Measurements from ENCODE around the gene IRF3. TPM values are rescaled to one million over a fixed set of nuclear protein-coding genes. Genes with fewer than 3 reads are reported as not detected.
A peak's percentile ranks its signal among the peaks of the same experiment; 100 is the strongest.

The IRF3 gene
- total and polyA plus RNA-seq, 4 donors: 52.8 to 97.3 (median 81.5) TPM

DNA sequence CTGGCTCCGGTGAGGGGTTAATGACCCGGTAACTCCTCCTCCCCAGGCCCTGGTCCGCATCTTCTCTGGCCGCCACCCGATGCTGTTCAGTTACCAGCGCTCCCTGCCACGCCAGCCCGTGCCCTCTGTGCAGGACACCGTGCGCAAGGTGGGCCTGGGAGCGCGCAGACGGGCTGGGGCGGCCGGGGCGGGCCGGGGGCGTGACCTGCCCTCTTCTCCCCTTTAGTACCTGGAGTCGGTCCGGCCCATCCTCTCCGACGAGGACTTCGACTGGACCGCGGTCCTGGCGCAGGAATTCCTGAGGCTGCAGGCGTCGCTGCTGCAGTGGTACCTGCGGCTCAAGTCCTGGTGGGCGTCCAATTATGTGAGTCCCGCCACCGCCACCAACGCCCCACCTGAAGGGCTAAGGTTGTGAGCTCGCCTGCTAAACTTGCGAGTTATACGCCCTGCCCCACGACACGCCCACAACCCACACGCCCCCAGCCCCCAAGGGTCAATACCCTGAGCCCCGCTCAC, 35.7 kb upstream of the IRF3 start:
- Histone ChIP-seq H3K9ac (ENCODE audit: insufficient read depth in 1 of 2, low read length in 2 of 2) (no peak overlapping the region), H3K4me1 (ENCODE audit: control insufficient read depth in 5 of 5, insufficient read depth in 5 of 5, low read length in 5 of 5) (no peaks in the 10 kb centered on the region), H3K27ac (ENCODE audit: low read depth in 1 of 2, low read length in 1 of 2) (no peak overlapping the region), H3K4me3 (no peak overlapping the region), H3K27me3 (ENCODE audit: control insufficient read depth in 3 of 3, insufficient read depth in 3 of 3, low read length in 2 of 3) (no peaks in the 10 kb centered on the region), H3K36me3 (ENCODE audit: control insufficient read depth in 4 of 4, insufficient read depth in 4 of 4, low read length in 4 of 4) (peaks cover 0 to 5% (median 2%) of the 10 kb centered on the region in 4 donors), H3K9me3 (ENCODE audit: control insufficient read depth in 4 of 4, insufficient read depth in 3 of 4, low read length in 3 of 4) (no peaks in the 10 kb centered on the region)
- DNase-seq (peak in 1 of 3 donors; percentile 12), ATAC-seq (ENCODE audit: insufficient read depth, low FRiP score) (no peak)
- TF ChIP-seq, protein P1, sequence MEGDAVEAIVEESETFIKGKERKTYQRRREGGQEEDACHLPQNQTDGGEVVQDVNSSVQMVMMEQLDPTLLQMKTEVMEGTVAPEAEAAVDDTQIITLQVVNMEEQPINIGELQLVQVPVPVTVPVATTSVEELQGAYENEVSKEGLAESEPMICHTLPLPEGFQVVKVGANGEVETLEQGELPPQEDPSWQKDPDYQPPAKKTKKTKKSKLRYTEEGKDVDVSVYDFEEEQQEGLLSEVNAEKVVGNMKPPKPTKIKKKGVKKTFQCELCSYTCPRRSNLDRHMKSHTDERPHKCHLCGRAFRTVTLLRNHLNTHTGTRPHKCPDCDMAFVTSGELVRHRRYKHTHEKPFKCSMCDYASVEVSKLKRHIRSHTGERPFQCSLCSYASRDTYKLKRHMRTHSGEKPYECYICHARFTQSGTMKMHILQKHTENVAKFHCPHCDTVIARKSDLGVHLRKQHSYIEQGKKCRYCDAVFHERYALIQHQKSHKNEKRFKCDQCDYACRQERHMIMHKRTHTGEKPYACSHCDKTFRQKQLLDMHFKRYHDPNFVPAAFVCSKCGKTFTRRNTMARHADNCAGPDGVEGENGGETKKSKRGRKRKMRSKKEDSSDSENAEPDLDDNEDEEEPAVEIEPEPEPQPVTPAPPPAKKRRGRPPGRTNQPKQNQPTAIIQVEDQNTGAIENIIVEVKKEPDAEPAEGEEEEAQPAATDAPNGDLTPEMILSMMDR (IDR thresholded peaks at IDR 0.05; ENCODE audit: control extremely low read depth, extremely low read depth): no peak
- 58 to 69% methylated on average over 37 to 40 of the region's 40 CpGs for WGBS, 2 donors

DNA sequence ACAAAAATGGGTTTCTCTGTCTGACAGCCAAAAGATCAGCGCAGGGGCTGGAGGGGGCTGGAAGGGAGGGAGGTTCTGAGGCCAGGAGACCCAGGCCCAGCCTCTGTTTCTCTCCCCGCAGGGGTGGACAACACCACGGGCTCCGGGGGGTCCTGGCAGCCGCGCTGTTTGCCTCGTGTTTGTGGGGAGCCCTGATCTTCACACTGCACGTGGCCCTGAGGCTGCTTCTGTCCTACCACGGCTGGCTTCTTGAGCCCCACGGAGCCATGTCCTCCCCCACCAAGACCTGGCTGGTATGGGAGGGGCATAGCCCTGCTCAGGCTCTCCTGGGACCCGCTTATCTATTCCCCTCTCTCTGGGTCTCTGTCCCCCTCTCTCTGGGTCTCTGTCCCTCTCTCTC, 34.9 kb upstream of the IRF3 start:
- Histone ChIP-seq H3K4me3 (no peak overlapping the region), H3K4me1 (ENCODE audit: control insufficient read depth in 5 of 5, insufficient read depth in 5 of 5, low read length in 5 of 5) (no peaks in the 10 kb centered on the region), H3K36me3 (ENCODE audit: control insufficient read depth in 4 of 4, insufficient read depth in 4 of 4, low read length in 4 of 4) (peaks cover 0 to 5% (median 2%) of the 10 kb centered on the region in 4 donors), H3K9ac (ENCODE audit: insufficient read depth in 1 of 2, low read length in 2 of 2) (no peak overlapping the region), H3K9me3 (ENCODE audit: control insufficient read depth in 4 of 4, insufficient read depth in 3 of 4, low read length in 3 of 4) (no peaks in the 10 kb centered on the region), H3K27me3 (ENCODE audit: control insufficient read depth in 3 of 3, insufficient read depth in 3 of 3, low read length in 2 of 3) (no peaks in the 10 kb centered on the region), H3K27ac (ENCODE audit: low read depth in 1 of 2, low read length in 1 of 2) (no peak overlapping the region)
- WGBS, 2 donors: 68 to 84% methylated on average over 10 to 11 of the region's 11 CpGs
- ATAC-seq (ENCODE audit: insufficient read depth, low FRiP score): no peak
- DNase-seq: no peak
- TF ChIP-seq, protein P1 (IDR thresholded peaks at IDR 0.05; ENCODE audit: control extremely low read depth, extremely low read depth): no peak

DNA sequence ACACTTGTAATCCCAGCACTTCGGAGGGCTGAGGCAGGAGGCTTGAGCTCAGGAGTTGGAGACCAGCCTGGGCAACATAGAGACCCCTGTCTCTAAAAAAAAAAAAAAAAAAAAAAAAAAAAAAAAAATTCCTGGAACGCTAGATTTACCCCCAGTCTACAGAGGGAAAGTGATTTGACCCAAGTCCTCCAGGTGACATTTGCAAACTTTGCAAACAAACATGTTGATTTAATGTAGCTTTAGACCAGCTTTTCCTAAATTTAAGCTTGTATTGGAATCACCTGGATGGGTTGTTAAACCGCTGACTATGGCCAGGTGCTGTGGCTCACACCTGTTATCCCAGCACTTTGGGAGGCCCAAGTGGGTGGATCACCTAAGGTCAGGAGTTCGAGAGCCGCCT, 33.7 kb upstream of the IRF3 start:
- H3K4me3 ChIP-seq: no peak overlapping the region
- TF ChIP-seq, protein P1 (IDR thresholded peaks at IDR 0.05; ENCODE audit: control extremely low read depth, extremely low read depth): no peak
- H3K27ac ChIP-seq (ENCODE audit: low read depth in 1 of 2, low read length in 1 of 2): no peak overlapping the region
- ATAC-seq (ENCODE audit: insufficient read depth, low FRiP score) (no peak), DNase-seq (no peak)
- WGBS, 2 donors: 87 to 91% methylated on average over 5 of the region's 5 CpGs
- peaks cover 0 to 3% (median 0%) of the 10 kb centered on the region in 4 donors for H3K36me3 ChIP-seq (ENCODE audit: control insufficient read depth in 4 of 4, insufficient read depth in 4 of 4, low read length in 4 of 4)
- no peaks in the 10 kb centered on the region for H3K27me3 ChIP-seq (ENCODE audit: control insufficient read depth in 3 of 3, insufficient read depth in 3 of 3, low read length in 2 of 3)
- no peaks in the 10 kb centered on the region for H3K4me1 ChIP-seq (ENCODE audit: control insufficient read depth in 5 of 5, insufficient read depth in 5 of 5, low read length in 5 of 5)
- no peak overlapping the region for H3K9ac ChIP-seq (ENCODE audit: insufficient read depth in 1 of 2, low read length in 2 of 2)
- no peaks in the 10 kb centered on the region for H3K9me3 ChIP-seq (ENCODE audit: control insufficient read depth in 4 of 4, insufficient read depth in 3 of 4, low read length in 3 of 4)

DNA sequence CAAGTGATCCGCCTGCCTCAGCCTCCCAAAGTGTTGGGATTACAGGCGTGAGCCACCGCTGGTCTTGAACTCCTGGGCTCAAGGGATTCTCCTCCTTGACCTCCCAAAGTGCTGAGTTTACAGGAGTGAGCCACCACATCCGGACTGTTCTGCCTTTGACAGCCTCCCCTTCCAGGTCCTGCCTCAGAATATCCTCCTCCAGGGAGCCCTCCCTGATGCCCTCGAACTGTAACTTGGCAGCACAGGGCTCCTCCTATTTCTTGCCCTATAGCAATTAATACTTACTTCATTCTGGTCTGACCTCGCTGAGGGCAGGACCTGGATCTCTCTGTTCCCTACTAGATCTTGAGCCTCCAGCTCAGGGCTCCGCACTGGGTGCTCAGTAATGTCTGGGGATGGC, 31.2 kb upstream of the IRF3 start:
- no peaks in the 10 kb centered on the region for H3K27me3 ChIP-seq (ENCODE audit: control insufficient read depth in 3 of 3, insufficient read depth in 3 of 3, low read length in 2 of 3)
- H3K27ac ChIP-seq (ENCODE audit: low read depth in 1 of 2, low read length in 1 of 2): no peak overlapping the region
- TF ChIP-seq, protein P1 (IDR thresholded peaks at IDR 0.05; ENCODE audit: control extremely low read depth, extremely low read depth): no peak
- H3K4me3 ChIP-seq: no peak overlapping the region
- H3K36me3 ChIP-seq (ENCODE audit: control insufficient read depth in 4 of 4, insufficient read depth in 4 of 4, low read length in 4 of 4): peaks cover 0 to 3% (median 0%) of the 10 kb centered on the region in 4 donors
- H3K4me1 ChIP-seq (ENCODE audit: control insufficient read depth in 5 of 5, insufficient read depth in 5 of 5, low read length in 5 of 5): no peaks in the 10 kb centered on the region
- H3K9me3 ChIP-seq (ENCODE audit: control insufficient read depth in 4 of 4, insufficient read depth in 3 of 4, low read length in 3 of 4): no peaks in the 10 kb centered on the region
- DNase-seq (no peak), ATAC-seq (ENCODE audit: insufficient read depth, low FRiP score) (no peak)
- no peak overlapping the region for H3K9ac ChIP-seq (ENCODE audit: insufficient read depth in 1 of 2, low read length in 2 of 2)
- 87 to 96% methylated on average over 7 of the region's 7 CpGs for WGBS, 2 donors
